Measurements from ENCODE around the gene F3. TPM values are rescaled to one million over a fixed set of nuclear protein-coding genes. Genes with fewer than 3 reads are reported as not detected.

The F3 gene
- total and polyA plus RNA-seq, 5 donors from 2014 or later: not detected

DNA sequence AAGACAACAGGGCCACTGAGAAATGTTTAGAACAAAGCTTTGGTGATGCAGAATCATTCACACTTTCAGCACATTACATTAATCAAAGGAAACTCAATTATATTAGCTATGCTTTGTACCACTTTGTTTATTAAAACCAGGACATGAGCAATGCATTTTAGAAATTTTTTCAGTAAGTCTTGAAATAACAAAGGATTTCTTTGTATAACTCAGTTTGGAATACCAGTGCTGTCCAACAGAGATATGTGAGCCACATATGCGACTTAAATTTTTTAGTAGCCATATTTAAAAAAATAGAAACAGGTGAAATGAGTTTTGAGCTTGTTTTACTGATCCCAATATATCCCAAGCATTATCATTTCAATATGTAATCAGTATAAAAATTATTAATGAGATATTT is 18.8 kb upstream of the F3 start:
- Histone ChIP-seq H3K9me3 (ENCODE audit: control insufficient read depth in 2 of 2, low read length in 2 of 2) (no peaks in the 10 kb centered on the region), H3K36me3 (ENCODE audit: control insufficient read depth, insufficient read depth, low read length) (no peaks in the 10 kb centered on the region), H3K4me1 (ENCODE audit: control insufficient read depth, insufficient read depth, low read length, poor library complexity, severe bottlenecking) (no peaks in the 10 kb centered on the region), H3K27ac (ENCODE audit: insufficient read depth, low read length, poor library complexity, severe bottlenecking) (no peak overlapping the region), H3K4me3 (ENCODE audit: low read depth, low read length) (no peak overlapping the region), H3K27me3 (ENCODE audit: control insufficient read depth, insufficient read depth, low read length) (no peaks in the 10 kb centered on the region)
- DNase-seq (no peak), ATAC-seq (ENCODE audit: low read depth in 2 of 2) (no peak)
- peaks cover 0 to 4% (median 0%) of the 10 kb centered on the region in 4 donors for H3K4me1 Mint-ChIP-seq
- H3K4me3 Mint-ChIP-seq: no peak overlapping the region
- H3K9me3 Mint-ChIP-seq: peaks cover 0 to 4% (median 0%) of the 10 kb centered on the region in 7 donors
- H3K36me3 Mint-ChIP-seq: no peaks in the 10 kb centered on the region
- H3K27ac Mint-ChIP-seq: no peak overlapping the region
- no peaks in the 10 kb centered on the region for H3K27me3 Mint-ChIP-seq

DNA sequence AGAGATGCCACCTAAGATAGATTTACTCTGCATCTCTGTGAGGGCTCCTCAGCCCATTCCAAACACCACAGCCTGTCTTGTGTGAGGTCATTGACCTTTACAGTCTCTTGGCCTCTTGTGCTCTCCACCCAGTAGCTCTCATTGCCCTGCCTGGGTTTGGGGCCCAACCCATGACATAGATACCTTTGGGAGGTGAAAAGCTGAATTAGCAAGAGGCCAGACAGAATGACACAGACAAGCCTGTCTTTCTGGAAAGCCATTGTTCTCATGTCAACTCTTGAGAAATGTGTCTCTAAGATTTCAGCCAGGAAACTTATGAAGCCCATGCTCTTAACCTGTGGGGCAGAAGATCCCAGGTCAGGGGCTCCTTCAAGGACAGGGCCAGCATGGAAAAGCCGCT is 18.4 kb upstream of the F3 start:
- no peaks in the 10 kb centered on the region for H3K9me3 ChIP-seq (ENCODE audit: control insufficient read depth in 2 of 2, low read length in 2 of 2)
- Mint-ChIP-seq H3K9me3 (peaks cover 0 to 5% (median 0%) of the 10 kb centered on the region in 7 donors), H3K27me3 (no peaks in the 10 kb centered on the region), H3K36me3 (no peaks in the 10 kb centered on the region), H3K4me3 (no peak overlapping the region), H3K4me1 (peaks cover 0 to 4% (median 0%) of the 10 kb centered on the region in 4 donors), H3K27ac (no peak overlapping the region)
- H3K27me3 ChIP-seq (ENCODE audit: control insufficient read depth, insufficient read depth, low read length): no peaks in the 10 kb centered on the region
- H3K4me1 ChIP-seq (ENCODE audit: control insufficient read depth, insufficient read depth, low read length, poor library complexity, severe bottlenecking): no peaks in the 10 kb centered on the region
- H3K36me3 ChIP-seq (ENCODE audit: control insufficient read depth, insufficient read depth, low read length): no peaks in the 10 kb centered on the region
- H3K27ac ChIP-seq (ENCODE audit: insufficient read depth, low read length, poor library complexity, severe bottlenecking): no peak overlapping the region
- H3K4me3 ChIP-seq (ENCODE audit: low read depth, low read length): no peak overlapping the region
- no peak for DNase-seq
- no peak for ATAC-seq (ENCODE audit: low read depth in 2 of 2)

GRCh38 chr1:94555091-94555490 is 13.5 kb upstream of the F3 start:
- Histone ChIP-seq H3K27me3 (ENCODE audit: control insufficient read depth, insufficient read depth, low read length) (peaks cover 2% of the 10 kb centered on the region), H3K4me3 (ENCODE audit: low read depth, low read length) (no peak overlapping the region), H3K36me3 (ENCODE audit: control insufficient read depth, insufficient read depth, low read length) (no peaks in the 10 kb centered on the region), H3K4me1 (ENCODE audit: control insufficient read depth, insufficient read depth, low read length, poor library complexity, severe bottlenecking) (no peaks in the 10 kb centered on the region), H3K9me3 (ENCODE audit: control insufficient read depth in 2 of 2, low read length in 2 of 2) (no peaks in the 10 kb centered on the region), H3K27ac (ENCODE audit: insufficient read depth, low read length, poor library complexity, severe bottlenecking) (no peak overlapping the region)
- peaks cover 0 to 6% (median 0%) of the 10 kb centered on the region in 7 donors for H3K9me3 Mint-ChIP-seq
- ATAC-seq (ENCODE audit: low read depth in 2 of 2) (no peak), DNase-seq (no peak)
- no peak overlapping the region for H3K4me3 Mint-ChIP-seq
- peaks cover 9% of the 10 kb centered on the region for H3K27me3 Mint-ChIP-seq
- H3K36me3 Mint-ChIP-seq: no peaks in the 10 kb centered on the region
- H3K27ac Mint-ChIP-seq: no peak overlapping the region
- no peaks in the 10 kb centered on the region for H3K4me1 Mint-ChIP-seq

DNA sequence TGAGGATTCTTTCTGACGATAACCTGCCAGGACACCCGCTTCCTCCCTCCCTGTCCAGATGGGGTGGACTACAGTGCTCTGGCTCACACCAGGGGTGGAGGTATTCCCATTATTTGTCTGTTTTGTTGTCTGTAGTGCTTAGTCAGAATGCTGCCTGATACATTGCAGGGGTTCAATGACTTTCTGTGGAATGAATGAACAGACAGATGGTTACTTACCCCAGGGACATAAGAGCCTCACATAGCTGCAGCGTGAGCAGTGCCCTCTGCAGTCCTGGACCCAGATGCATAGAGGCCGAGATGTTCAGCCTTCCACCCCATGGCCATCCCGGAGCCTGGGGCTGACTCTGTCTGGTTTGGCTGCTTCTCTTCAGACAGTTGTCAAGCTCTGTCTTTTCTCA is 13.0 kb upstream of the F3 start:
- H3K27me3 Mint-ChIP-seq: peaks cover 9% of the 10 kb centered on the region
- H3K4me3 Mint-ChIP-seq: no peak overlapping the region
- H3K36me3 Mint-ChIP-seq: no peaks in the 10 kb centered on the region
- H3K9me3 Mint-ChIP-seq: peaks cover 0 to 6% (median 0%) of the 10 kb centered on the region in 7 donors
- no peak for DNase-seq
- H3K4me1 Mint-ChIP-seq: no peaks in the 10 kb centered on the region
- no peak overlapping the region for H3K27ac ChIP-seq (ENCODE audit: insufficient read depth, low read length, poor library complexity, severe bottlenecking)
- H3K27ac Mint-ChIP-seq: no peak overlapping the region
- no peaks in the 10 kb centered on the region for H3K4me1 ChIP-seq (ENCODE audit: control insufficient read depth, insufficient read depth, low read length, poor library complexity, severe bottlenecking)
- H3K27me3 ChIP-seq (ENCODE audit: control insufficient read depth, insufficient read depth, low read length): peaks cover 2% of the 10 kb centered on the region
- no peaks in the 10 kb centered on the region for H3K36me3 ChIP-seq (ENCODE audit: control insufficient read depth, insufficient read depth, low read length)
- H3K4me3 ChIP-seq (ENCODE audit: low read depth, low read length): no peak overlapping the region
- H3K9me3 ChIP-seq (ENCODE audit: control insufficient read depth in 2 of 2, low read length in 2 of 2): no peaks in the 10 kb centered on the region
- ATAC-seq (ENCODE audit: low read depth in 2 of 2): no peak

DNA sequence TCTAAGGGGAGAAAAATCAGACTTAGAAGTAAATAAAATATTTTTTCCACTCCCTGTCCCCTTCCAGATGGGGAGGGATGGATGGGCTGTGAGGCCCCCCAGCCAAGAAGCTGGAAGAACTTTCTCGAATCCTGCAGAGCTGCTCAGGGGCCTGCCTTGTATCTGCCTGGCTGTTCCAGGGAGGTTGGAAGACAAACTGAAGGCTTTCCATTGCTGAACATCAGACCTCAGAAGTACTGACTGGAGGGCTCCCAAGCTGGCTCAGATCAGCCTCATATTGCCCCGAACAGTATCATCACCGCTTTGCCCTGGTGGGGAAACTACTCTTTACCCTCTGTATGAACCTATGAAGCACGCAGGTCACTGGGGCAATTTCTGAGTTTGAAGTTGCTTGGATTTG is 12.4 kb upstream of the F3 start:
- no peak overlapping the region for H3K27ac ChIP-seq (ENCODE audit: insufficient read depth, low read length, poor library complexity, severe bottlenecking)
- no peak overlapping the region for H3K4me3 Mint-ChIP-seq
- no peak for ATAC-seq (ENCODE audit: low read depth in 2 of 2)
- H3K4me3 ChIP-seq (ENCODE audit: low read depth, low read length): no peak overlapping the region
- peaks cover 9% of the 10 kb centered on the region for H3K27me3 Mint-ChIP-seq
- no peaks in the 10 kb centered on the region for H3K4me1 Mint-ChIP-seq
- H3K36me3 Mint-ChIP-seq: no peaks in the 10 kb centered on the region
- H3K27me3 ChIP-seq (ENCODE audit: control insufficient read depth, insufficient read depth, low read length): peaks cover 2% of the 10 kb centered on the region
- no peaks in the 10 kb centered on the region for H3K4me1 ChIP-seq (ENCODE audit: control insufficient read depth, insufficient read depth, low read length, poor library complexity, severe bottlenecking)
- no peak for DNase-seq
- H3K9me3 ChIP-seq (ENCODE audit: control insufficient read depth in 2 of 2, low read length in 2 of 2): no peaks in the 10 kb centered on the region
- no peaks in the 10 kb centered on the region for H3K36me3 ChIP-seq (ENCODE audit: control insufficient read depth, insufficient read depth, low read length)
- peaks cover 0 to 6% (median 0%) of the 10 kb centered on the region in 7 donors for H3K9me3 Mint-ChIP-seq
- H3K27ac Mint-ChIP-seq: no peak overlapping the region

GRCh38 chr1:94553323-94553730 is 11.8 kb upstream of the F3 start:
- H3K36me3 Mint-ChIP-seq: no peaks in the 10 kb centered on the region
- no peaks in the 10 kb centered on the region for H3K4me1 Mint-ChIP-seq
- H3K27ac Mint-ChIP-seq: no peak overlapping the region
- ATAC-seq (ENCODE audit: low read depth in 2 of 2) (no peak), DNase-seq (no peak)
- no peaks in the 10 kb centered on the region for H3K4me1 ChIP-seq (ENCODE audit: control insufficient read depth, insufficient read depth, low read length, poor library complexity, severe bottlenecking)
- no peaks in the 10 kb centered on the region for H3K9me3 ChIP-seq (ENCODE audit: control insufficient read depth in 2 of 2, low read length in 2 of 2)
- H3K27me3 ChIP-seq (ENCODE audit: control insufficient read depth, insufficient read depth, low read length): peaks cover 2% of the 10 kb centered on the region
- H3K36me3 ChIP-seq (ENCODE audit: control insufficient read depth, insufficient read depth, low read length): no peaks in the 10 kb centered on the region
- H3K27me3 Mint-ChIP-seq: peaks cover 9% of the 10 kb centered on the region
- peaks cover 0 to 2% (median 0%) of the 10 kb centered on the region in 7 donors for H3K9me3 Mint-ChIP-seq
- no peak overlapping the region for H3K4me3 ChIP-seq (ENCODE audit: low read depth, low read length)
- H3K4me3 Mint-ChIP-seq: no peak overlapping the region
- no peak overlapping the region for H3K27ac ChIP-seq (ENCODE audit: insufficient read depth, low read length, poor library complexity, severe bottlenecking)

DNA sequence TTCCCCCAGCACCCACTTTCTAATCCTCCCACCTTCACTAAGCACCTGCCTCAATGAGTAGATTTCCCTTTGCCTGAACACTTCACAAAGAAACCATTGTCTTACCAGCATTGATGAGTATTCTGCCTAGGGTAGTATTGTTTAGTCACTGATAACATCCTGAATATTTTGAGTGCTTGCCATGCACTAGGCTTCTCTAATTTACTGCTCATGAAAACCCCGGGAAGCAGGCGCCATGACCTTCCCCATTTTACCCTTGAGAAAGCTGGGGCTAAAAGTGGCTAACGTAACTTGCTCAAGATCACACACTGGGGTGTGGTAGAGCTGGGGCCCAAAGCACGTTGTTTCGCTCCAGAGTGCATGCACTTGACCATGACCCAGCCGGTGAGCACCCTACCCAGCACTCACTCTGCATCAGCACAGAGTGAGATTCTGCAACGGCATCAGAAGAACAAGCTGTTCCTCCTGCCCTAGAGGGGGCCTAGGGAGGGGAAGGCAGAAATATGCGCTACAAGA is 10.6 kb upstream of the F3 start:
- no peak overlapping the region for H3K4me3 ChIP-seq (ENCODE audit: low read depth, low read length)
- Mint-ChIP-seq H3K4me1 (no peaks in the 10 kb centered on the region), H3K27ac (no peak overlapping the region), H3K4me3 (no peak overlapping the region), H3K36me3 (no peaks in the 10 kb centered on the region), H3K9me3 (peaks cover 0 to 2% (median 0%) of the 10 kb centered on the region in 7 donors), H3K27me3 (peaks cover 12% of the 10 kb centered on the region)
- peaks cover 2% of the 10 kb centered on the region for H3K27me3 ChIP-seq (ENCODE audit: control insufficient read depth, insufficient read depth, low read length)
- DNase-seq (no peak), ATAC-seq (ENCODE audit: low read depth in 2 of 2) (no peak)
- no peaks in the 10 kb centered on the region for H3K4me1 ChIP-seq (ENCODE audit: control insufficient read depth, insufficient read depth, low read length, poor library complexity, severe bottlenecking)
- no peaks in the 10 kb centered on the region for H3K9me3 ChIP-seq (ENCODE audit: control insufficient read depth in 2 of 2, low read length in 2 of 2)
- no peaks in the 10 kb centered on the region for H3K36me3 ChIP-seq (ENCODE audit: control insufficient read depth, insufficient read depth, low read length)
- H3K27ac ChIP-seq (ENCODE audit: insufficient read depth, low read length, poor library complexity, severe bottlenecking): no peak overlapping the region

- Histone ChIP-seq H3K27me3 (ENCODE audit: control insufficient read depth, insufficient read depth, low read length) (peaks cover 4% of the 10 kb centered on the region), H3K36me3 (ENCODE audit: control insufficient read depth, insufficient read depth, low read length) (no peaks in the 10 kb centered on the region), H3K4me1 (ENCODE audit: control insufficient read depth, insufficient read depth, low read length, poor library complexity, severe bottlenecking) (no peaks in the 10 kb centered on the region), H3K27ac (ENCODE audit: insufficient read depth, low read length, poor library complexity, severe bottlenecking) (no peak overlapping the region), H3K4me3 (ENCODE audit: low read depth, low read length) (no peak overlapping the region), H3K9me3 (ENCODE audit: control insufficient read depth in 2 of 2, low read length in 2 of 2) (no peaks in the 10 kb centered on the region)
- H3K4me1 Mint-ChIP-seq: no peaks in the 10 kb centered on the region
- ATAC-seq (ENCODE audit: low read depth in 2 of 2) (no peak), DNase-seq (no peak)
- no peak overlapping the region for H3K4me3 Mint-ChIP-seq
- no peak overlapping the region for H3K27ac Mint-ChIP-seq
- no peaks in the 10 kb centered on the region for H3K36me3 Mint-ChIP-seq
- peaks cover 0 to 2% (median 0%) of the 10 kb centered on the region in 7 donors for H3K9me3 Mint-ChIP-seq
- peaks cover 13% of the 10 kb centered on the region for H3K27me3 Mint-ChIP-seq
Observed at GRCh38 chr1:94551449-94551848, 9.9 kb upstream of the F3 start.
